EH (cell line): Measurements from ENCODE around the gene KIF21A.

Experiments
- DNase-seq: peaks from one replicate; pipeline ENCODE4 v3.0.0-alpha.2; 2015; ENCODE audit warnings: low read depth

KIF21A gene

DNA sequence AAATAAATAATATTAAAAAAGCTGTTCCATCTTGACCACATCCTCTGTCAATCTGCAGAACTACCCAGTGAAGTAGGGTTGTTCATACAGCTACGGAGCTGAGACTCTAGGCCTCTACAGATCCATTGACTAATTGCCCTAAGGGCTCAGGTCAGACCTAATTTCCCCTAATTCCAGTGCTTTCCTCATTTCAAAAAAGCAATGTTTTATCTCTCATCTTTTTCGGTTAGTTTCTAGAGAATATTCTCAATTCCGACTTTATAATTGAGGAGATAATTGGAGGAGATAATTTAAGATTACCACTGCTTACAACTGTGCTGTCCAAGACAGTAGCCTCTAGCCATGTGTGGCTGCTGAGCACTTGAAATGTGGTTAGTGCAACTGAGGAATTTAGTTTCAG is 167.1 kb downstream of the KIF21A start:
- no peak for DNase-seq

DNA sequence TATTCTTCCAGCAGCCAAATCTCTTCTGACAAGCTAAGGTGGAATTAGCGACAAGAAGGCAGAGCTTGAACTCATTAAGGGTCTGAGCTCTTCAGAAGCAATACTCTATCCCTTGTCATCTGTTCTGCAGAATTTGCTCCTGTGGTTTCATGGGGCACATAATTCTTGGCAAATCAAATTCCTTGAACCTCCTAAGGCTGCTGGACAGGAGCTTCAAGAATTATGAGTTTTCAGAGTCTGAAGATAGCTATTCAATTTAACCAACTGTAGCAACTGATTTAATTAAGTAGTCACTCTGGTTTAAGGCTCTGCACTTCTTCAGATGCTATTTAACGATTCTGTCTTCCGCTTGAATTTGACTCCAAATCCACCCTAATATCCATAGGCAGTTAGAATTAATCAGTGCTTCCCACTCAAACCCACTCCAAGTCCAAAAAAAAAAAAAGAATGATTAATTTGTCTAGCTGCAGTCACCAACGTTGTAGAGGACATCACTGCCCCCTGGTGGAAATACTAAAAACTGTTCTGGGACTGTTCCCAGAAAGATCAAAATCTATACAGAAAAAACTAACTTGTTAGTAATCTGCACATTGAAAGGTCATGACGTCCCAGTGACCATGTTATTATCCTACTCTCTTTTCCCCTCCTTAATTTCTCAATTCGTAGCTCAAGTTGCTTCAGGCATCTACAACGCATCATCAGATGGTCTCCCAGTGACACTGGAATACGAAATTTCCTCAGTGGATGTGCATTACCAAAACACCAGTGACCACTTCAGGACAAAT is 169.9 kb downstream of the KIF21A start:
- DNase-seq = peak; percentile 41

DNA sequence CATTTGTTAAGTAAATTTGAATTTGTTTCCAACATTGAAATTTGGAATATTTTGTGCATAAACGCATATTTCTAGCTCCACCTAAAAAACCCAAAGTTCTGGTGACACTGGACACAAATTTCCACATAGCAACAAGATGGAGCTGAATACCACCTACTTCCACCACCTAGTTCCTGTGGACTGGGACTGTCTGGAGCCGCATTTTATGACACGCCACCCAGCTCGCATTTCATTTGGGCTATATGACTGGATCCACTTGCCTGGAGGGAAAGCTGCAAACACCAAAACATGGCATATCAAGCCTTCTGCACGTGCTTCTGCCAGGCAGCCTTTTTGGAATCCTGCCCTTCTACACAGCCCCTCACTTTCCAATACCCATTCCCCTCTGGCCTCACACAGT is 173.4 kb downstream of the KIF21A start:
- no peak for DNase-seq

DNA sequence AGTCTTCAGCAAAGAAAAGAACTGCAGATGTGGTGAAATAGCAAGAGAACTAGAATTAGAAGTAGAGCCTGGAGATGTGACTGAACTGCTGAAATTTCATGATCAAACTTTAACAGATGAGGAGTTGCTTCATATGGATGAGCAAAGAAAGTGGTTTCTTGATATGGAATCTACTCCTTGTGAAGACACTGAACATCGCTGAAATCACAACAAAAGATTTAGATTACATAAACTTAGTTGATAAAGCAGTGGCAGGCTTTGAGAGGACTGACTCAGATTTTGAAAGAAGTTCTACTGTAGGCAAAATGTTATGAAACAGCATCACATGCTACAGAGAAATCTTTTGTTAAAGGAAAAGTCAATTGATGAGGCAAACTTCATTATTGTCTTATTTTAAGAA is 175.0 kb downstream of the KIF21A start:
- no peak for DNase-seq

DNA sequence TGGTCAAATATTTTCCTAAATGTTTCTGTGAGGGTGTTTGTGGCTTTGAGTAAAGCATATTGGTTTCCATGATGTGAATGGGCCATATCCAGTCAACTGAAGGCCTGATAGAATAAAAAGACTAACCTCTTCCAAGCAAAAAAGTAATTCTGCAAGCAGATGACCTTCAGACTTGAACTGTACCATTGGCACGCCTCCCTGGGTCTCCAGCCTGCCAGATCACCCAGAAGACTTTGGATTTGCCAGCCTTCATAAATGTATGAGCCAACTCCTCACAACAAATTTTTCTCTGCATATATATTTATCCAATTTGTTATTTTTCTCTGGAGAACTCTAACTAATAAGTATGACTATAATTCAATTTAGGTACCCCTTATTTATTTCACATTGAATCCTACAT is 190.3 kb downstream of the KIF21A start:
- no peak for DNase-seq
